Stimulated activated CD4-positive, alpha-beta T cell treated with anti-CD3 and anti-CD28 coated beads, Interleukin-12 subunit alpha, Interleukin-12 subunit beta, amount 100 ng/mL, for 24 hours (primary cell): ENCODE data around the gene PRSS48.
"Not testable (repeated sequence)": the region's sequence is repeated elsewhere in the genome, so short reads cannot be mapped to it uniquely, and the experiment has no call there.

Experiments
- DNase-seq, 2 experiments: peaks; one replicate each; pipeline ENCODE4 v3.0.0-alpha.2; 2020; ENCODE audit warnings: low read depth in 2 of 2

Gene PRSS48

DNA sequence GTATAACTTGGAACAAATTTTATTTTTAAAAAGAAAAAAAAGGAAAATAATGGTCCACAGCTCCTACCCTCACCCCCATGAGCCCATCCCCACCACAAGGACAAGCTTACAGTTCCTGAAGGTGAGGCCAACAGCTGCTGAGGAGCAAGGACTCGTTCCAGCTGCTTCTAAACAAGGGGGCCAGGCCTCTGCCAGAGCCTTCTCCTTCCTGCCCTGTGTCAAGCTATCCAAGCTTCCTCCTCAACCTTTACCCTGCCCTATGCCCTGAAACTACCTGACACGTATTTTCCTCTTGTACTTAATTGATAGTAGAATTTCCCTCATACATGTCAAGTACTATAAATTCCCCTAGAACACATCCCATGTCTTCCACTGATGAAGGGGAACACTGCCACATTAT is 39.7 kb downstream of the PRSS48 start:
- DNase-seq: no peak

GRCh38 chr4:151318307-151319006 is 41.5 kb downstream of the PRSS48 start:
- DNase-seq: no peak

GRCh38 chr4:151319490-151319889 is 42.5 kb downstream of the PRSS48 start:
- DNase-seq: no peak

DNA sequence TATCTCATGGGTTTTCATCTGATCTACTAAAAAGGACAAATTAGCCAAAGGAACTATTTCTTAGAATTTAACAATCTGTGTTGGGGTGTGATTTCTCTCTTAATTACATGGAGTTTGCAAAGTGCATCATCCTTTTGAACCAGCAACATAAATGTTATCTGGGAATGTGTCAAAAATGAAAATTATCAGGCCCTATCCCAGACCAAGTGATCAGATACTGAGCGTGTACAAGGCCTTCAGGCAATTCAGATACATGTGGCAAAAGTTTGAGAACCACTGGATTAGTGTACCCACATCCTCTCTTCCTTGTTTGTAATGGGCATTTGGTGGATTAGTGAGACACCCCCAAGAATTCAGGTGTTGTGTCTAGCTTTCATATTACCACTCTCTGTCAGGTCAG is 44.6 kb downstream of the PRSS48 start:
- DNase-seq: no peak

DNA sequence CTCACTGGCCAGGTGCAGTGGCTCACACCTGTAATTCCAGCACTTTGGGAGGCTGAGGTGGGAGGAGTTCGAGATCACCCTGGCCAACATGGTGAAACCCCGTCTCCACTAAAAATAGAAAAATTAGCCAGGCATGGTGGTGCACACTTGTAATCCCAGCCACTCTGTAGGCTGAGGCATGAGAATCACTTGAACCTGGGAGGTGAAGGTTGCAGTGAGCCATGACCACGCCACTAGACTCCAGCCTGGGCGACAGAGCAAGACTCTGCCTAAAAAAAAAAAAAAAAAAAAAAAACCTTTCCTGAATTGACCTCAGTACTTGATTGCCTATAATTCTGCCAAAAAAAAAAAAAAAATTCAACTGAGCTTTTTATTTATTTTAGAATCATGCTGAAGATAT is 45.2 kb downstream of the PRSS48 start:
- not testable (repeated sequence) for DNase-seq

- DNase-seq: no peak
Observed at GRCh38 chr4:151322570-151322969, 45.6 kb downstream of the PRSS48 start.

GRCh38 chr4:151323667-151324066 is 46.7 kb downstream of the PRSS48 start:
- no peak for DNase-seq

GRCh38 chr4:151324124-151324751 is 47.3 kb downstream of the PRSS48 start:
- no peak for DNase-seq

GRCh38 chr4:151324752-151325110 is 47.8 kb downstream of the PRSS48 start:
- peak in 1 of 2 experiments; percentile 2 for DNase-seq

DNA sequence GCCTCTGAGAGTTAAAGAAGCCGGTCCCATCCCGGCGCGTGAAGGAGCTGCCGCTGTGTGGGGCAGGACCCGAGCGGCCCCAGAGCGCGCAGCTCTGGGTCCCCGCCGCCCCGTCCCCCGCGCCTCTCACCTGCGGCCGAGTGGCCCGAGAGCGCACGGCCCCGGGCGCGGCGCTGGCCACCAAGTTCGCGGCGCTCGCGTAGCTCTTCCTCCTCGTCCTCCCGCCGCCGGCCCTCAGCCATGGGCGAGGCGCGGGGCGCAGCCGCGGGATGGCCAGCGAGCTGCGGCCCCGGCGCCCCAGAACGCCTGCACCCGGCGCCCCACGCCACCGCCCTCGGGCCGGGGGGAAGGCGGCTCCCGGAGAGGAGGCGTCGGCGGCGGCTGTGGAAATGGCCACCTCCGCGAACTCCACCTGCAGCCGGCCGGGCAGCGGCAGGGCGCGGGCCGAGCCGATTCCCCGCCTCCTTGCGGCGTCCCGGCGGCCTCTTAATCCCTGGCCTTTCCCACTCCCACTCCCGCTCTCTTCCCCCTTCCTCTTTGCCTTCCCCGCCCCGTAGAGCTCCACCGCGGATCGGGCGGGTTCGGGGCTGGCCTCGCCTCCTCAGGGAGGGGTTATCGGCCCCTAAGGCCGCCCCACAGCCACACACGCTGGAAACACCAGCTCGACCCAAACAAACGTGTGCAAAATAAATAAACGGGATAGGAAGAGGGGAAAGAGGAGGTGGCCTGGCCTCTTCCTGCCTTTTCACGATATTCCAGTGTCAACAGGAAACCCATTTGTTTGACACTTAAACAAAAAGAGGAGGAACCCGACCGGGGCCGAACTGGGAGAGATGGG is 48.4 kb downstream of the PRSS48 start, which contains the start of gene SH3D19:
SH3D19 (minus strand) TSS at position 495 of the 838 bp plus-strand sequence; CDS start at position 242, 253 bp downstream.
- DNase-seq: peak in 1 of 2 experiments; percentile 3

- DNase-seq: no peak
Observed at GRCh38 chr4:151325949-151326246, 48.9 kb downstream of the PRSS48 start.

- DNase-seq: no peak
Observed at GRCh38 chr4:151329217-151330007, 52.5 kb downstream of the PRSS48 start.

DNA sequence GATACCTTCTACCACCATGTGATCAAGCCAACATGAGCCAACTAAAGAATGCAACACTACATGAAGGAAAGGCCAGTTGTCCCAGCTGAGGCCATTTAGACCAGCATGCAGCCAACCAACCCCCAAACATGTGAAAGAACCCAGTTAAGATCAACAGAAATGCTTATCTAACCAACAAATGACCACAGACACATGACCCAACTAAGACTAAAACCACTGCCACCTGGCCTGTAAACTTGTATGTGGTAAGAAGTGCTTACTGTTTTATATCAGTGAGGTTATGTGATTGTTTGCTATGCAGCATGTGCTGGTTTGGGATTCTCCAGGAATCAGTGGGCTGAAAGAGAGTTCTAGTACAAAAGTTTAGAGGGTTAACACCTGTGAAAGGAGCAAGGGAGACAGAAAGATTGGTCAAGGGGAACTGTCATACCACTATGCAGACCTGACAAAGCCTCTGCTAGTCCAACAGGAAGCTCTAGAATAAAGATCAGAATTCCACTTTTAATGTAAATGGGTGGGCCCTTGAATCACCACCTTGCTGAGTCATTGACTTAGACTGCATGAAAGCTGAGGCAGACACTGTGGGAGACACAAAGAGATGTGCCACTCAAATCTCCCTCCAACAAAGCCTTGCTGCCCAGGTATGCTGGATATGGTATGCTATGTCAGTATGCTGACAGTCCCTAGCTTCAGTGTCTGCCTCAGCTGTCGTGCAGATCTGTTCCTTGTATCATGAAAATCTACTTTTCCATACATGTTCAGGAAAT is 54.5 kb downstream of the PRSS48 start:
- DNase-seq: no peak

DNA sequence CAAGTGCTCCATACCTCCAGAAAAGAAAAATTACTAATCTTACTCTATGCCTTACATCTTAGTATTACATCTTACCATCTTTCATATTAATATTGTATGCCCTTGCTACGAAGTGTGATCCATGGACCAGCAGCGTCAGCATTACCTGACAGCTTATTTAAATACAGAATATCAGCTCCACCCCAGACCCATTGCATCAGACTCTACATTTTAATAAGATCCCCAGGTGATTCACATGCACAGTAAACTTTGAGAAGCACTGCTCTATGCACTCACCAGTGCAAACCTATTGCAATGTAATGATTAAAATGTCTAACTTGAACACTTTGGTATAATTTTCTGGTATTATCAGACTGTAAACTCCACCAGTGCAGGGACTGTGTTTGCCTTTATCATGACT is 62.5 kb downstream of the PRSS48 start:
- no peak for DNase-seq

GRCh38 chr4:151340751-151341385 is 63.9 kb downstream of the PRSS48 start:
- DNase-seq: no peak
